GM12801 (cell line): Measurements from ENCODE around the gene EIF4ENIF1.

Source experiments
- TF ChIP-seq, protein P1 (sequence below): IDR thresholded peaks from one replicate; pipeline ENCODE4 v1.5.1; 2011; ENCODE audit warnings: control low read depth; ENCODE audit not compliant: insufficient read length; ENCODE audit errors: extremely low read depth

EIF4ENIF1 gene

DNA sequence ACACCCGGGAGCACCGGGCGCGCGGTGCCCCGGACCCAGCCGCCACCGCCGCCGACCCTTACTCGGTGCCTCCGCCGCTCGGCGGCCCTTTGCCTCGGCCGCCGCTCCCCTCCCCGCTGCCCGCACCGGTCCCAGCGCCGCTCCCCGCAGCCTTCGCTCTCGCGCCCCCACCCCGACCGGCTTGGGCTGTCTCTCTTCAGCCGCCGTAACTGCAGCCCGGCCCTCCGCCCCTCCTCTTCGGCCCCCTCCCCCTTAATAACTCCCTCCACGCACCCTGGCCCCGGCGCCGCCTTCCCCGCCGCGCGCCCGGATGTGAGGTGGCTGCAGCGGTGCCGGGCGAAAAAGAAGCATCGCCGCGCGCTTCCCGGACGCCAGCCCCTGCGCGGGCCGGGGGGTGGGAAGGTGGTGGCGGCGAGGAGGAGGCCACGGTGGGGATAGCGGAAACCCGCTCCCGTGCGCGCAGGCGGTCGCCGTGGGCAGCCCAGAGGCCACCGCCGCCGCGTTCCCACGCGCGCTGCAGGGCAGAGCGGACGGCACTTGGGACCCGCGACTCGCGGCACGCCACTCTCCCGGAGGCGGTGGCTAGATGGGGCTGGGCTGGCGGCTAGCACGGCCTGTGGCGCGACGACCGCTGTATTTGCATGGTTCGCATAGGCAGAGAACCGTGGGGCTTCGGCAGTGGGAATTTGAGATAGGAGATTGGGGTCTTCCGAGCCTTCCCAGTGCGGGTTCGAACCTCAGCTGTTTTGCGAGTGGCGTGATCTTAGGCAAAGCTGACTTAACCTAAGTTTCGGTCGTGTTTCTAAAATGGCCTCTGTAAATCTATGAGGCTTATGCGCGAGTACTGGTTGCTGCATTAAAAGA is at the start of gene EIF4ENIF1:
Gene EIF4ENIF1, minus strand, starts transcription at position 211 of the 864 bp plus-strand sequence. CDS start 1,124 bp downstream, outside the sequence.
- TF ChIP-seq, protein P1, sequence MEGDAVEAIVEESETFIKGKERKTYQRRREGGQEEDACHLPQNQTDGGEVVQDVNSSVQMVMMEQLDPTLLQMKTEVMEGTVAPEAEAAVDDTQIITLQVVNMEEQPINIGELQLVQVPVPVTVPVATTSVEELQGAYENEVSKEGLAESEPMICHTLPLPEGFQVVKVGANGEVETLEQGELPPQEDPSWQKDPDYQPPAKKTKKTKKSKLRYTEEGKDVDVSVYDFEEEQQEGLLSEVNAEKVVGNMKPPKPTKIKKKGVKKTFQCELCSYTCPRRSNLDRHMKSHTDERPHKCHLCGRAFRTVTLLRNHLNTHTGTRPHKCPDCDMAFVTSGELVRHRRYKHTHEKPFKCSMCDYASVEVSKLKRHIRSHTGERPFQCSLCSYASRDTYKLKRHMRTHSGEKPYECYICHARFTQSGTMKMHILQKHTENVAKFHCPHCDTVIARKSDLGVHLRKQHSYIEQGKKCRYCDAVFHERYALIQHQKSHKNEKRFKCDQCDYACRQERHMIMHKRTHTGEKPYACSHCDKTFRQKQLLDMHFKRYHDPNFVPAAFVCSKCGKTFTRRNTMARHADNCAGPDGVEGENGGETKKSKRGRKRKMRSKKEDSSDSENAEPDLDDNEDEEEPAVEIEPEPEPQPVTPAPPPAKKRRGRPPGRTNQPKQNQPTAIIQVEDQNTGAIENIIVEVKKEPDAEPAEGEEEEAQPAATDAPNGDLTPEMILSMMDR = no peak

- TF ChIP-seq, protein P1 = no peak
Observed at GRCh38 chr22:31538815-31539214, 49.2 kb upstream of the EIF4ENIF1 start.

- TF ChIP-seq, protein P1 = no peak
Observed at GRCh38 chr22:31537019-31537535, 47.4 kb upstream of the EIF4ENIF1 start.

- TF ChIP-seq, protein P1 = no peak
Observed at GRCh38 chr22:31533374-31533773, 43.7 kb upstream of the EIF4ENIF1 start.

DNA sequence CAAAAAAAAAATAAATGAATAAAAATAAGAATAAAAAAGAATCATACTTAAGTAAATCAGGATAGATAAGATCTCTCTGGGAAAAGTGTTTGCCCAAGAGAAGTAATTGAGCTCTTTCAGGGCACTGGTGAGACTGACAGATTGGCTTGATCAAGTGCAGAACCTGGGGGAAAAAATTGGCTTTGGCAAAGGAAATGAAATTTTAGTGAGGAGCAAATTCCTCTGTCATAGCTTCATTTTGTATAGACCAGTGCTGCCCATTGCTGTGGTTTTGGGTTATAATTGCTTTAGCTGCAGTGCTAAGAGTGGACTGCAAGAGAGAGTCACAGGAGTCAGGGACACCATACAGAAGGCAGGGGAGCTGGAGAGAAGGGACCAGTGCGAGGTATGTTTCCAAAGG is 42.4 kb upstream of the EIF4ENIF1 start:
- TF ChIP-seq, protein P1 = no peak

DNA sequence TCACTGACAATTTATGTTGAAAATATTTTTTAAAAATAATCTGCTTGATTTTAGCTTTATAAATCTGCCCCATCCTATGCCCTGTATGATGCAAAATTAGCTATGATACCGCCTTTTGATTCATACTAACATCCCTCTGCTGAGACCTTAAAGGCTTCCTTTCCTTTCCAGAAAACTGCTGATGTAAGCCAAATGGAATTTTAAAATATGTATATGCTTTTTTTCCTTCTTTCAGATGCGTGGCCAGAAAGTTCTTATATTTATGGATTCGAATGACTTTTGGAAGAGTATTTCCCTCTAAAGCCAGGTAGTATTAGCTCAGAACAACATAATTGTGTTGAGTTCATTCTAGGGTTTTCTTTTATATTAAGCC is 41.2 kb upstream of the EIF4ENIF1 start:
- TF ChIP-seq, protein P1 = no peak

DNA sequence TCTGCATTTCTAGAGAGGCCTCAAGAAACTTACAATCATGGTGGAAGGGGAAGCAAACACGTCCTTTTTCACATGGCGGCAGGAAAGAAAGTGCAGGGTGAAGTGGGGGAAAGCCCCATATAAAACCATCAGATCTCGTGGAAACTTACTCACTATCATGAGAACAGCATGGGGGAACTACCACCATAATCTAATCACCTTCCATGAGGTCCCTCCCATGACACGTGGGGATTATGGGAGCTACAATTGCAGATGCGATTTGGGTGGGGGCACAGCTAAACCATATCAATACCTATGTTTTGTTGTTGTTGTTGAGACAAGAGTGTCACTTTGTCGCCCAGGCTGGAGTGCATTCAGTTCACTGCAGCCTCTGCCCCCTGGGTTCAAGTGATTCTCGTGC is 36.6 kb upstream of the EIF4ENIF1 start:
- TF ChIP-seq, protein P1 = no peak
